ENCODE results near the gene ACSS1. TPM values are rescaled to one million over a fixed set of nuclear protein-coding genes. Genes with fewer than 3 reads are reported as not detected.

Gene ACSS1
- total RNA-seq, 1 experiment from 2014 or later: 2.3 TPM

DNA sequence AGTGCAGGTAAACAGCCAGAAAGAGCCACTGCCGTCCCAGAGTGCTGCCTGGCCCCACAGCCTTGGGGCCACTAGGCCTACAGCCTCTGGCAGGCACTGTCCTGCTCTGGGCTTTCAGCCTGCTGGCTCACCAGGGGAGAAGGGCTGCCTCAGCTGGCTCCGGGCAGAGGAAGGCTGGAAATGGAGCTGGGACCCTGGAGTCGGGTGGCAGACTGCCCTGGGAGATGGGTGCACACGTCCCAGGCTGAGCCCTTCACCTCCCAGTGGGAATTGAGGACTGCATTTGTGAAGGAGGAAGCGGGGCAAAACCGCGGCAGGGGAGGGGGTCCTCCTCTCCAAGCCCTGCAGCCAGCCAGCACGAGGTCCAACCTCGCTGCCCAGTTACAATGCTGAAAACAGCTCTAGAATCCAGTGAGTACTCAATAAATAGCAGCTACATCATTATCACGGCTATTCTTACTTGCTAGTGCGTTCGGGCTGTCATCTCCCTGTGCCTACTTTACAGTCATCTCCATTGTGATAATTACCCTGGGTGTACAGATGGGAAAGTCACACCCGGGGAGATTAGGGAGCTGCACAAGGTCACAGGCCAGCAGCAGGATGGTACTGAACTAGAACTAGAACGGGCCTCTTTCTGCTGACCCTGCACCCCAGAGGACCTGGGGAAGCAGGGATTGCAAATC, 13.1 kb downstream of the ACSS1 start:
- Histone ChIP-seq H2AFZ (ENCODE audit: low read length) (no peak overlapping the region), H3K4me3 (ENCODE audit: low read length) (no peak overlapping the region), H3K9me3 (ENCODE audit: low read length) (no peaks in the 10 kb centered on the region), H3K36me3 (ENCODE audit: low read depth, low read length) (no peaks in the 10 kb centered on the region), H3K79me2 (ENCODE audit: low read length) (no peaks in the 10 kb centered on the region), H3K4me1 (ENCODE audit: insufficient read depth, low read length) (peaks cover 9% of the 10 kb centered on the region), H3K4me2 (ENCODE audit: low read length) (no peak overlapping the region), H3K9me2 (replicated peaks; ENCODE audit: low read length) (no peaks in the 10 kb centered on the region), H3K9ac (ENCODE audit: low read length) (no peak overlapping the region), H3K27me3 (ENCODE audit: low read length) (no peaks in the 10 kb centered on the region), H4K20me1 (ENCODE audit: low read length) (no peaks in the 10 kb centered on the region), H3F3A (ENCODE audit: low read length, unreplicated experiment) (no peaks in the 10 kb centered on the region), H3K27ac (ENCODE audit: low read length) (no peak overlapping the region)
- ATAC-seq (no peak), DNase-seq (no peak)
- ChIA-PET POLR2A (ENCODE audit: unreplicated experiment) (no interaction called here), CTCF (no interaction called here)
- intact Hi-C loops (cut with micrococcal nuclease): no loop called here
- no TSS peak for BruUV-seq (replicated peaks)
- TF ChIP-seq EZH2phosphoT487 (IDR thresholded peaks at IDR 0.05; ENCODE audit: borderline replicate concordance, low read length) (no peak), EZH2 (IDR thresholded peaks at IDR 0.05; ENCODE audit: low read length, unreplicated experiment) (no peak)
- TF ChIP-seq, protein P1, sequence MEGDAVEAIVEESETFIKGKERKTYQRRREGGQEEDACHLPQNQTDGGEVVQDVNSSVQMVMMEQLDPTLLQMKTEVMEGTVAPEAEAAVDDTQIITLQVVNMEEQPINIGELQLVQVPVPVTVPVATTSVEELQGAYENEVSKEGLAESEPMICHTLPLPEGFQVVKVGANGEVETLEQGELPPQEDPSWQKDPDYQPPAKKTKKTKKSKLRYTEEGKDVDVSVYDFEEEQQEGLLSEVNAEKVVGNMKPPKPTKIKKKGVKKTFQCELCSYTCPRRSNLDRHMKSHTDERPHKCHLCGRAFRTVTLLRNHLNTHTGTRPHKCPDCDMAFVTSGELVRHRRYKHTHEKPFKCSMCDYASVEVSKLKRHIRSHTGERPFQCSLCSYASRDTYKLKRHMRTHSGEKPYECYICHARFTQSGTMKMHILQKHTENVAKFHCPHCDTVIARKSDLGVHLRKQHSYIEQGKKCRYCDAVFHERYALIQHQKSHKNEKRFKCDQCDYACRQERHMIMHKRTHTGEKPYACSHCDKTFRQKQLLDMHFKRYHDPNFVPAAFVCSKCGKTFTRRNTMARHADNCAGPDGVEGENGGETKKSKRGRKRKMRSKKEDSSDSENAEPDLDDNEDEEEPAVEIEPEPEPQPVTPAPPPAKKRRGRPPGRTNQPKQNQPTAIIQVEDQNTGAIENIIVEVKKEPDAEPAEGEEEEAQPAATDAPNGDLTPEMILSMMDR (conservative IDR thresholded peaks at IDR 0.05; ENCODE audit: low read depth, low read length): no peak

DNA sequence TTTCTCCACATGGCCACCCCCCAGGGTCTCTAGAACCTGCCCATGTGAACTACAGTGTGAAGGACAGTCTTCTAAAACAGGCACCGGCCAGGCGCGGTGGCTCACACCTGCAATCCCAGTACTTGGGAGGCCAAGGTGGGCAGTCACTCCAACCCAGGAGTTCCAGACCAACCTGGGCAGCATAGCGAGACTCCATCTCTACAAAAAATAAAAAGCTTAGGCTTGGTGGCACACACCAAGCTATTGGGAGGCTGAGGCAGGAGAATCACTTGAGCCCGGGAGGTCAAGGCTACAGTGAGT, 13.7 kb downstream of the ACSS1 start:
- Histone ChIP-seq H3K79me2 (ENCODE audit: low read length) (no peaks in the 10 kb centered on the region), H3K36me3 (ENCODE audit: low read depth, low read length) (no peaks in the 10 kb centered on the region), H3K4me1 (ENCODE audit: insufficient read depth, low read length) (peaks cover 14% of the 10 kb centered on the region), H4K20me1 (ENCODE audit: low read length) (no peaks in the 10 kb centered on the region), H3K27ac (ENCODE audit: low read length) (no peak overlapping the region), H3K9me3 (ENCODE audit: low read length) (no peaks in the 10 kb centered on the region), H3K9ac (ENCODE audit: low read length) (no peak overlapping the region), H3F3A (ENCODE audit: low read length, unreplicated experiment) (no peaks in the 10 kb centered on the region), H3K9me2 (replicated peaks; ENCODE audit: low read length) (no peaks in the 10 kb centered on the region), H3K27me3 (ENCODE audit: low read length) (no peaks in the 10 kb centered on the region), H2AFZ (ENCODE audit: low read length) (no peak overlapping the region), H3K4me2 (ENCODE audit: low read length) (no peak overlapping the region), H3K4me3 (ENCODE audit: low read length) (no peak overlapping the region)
- TF ChIP-seq EZH2phosphoT487 (IDR thresholded peaks at IDR 0.05; ENCODE audit: borderline replicate concordance, low read length): no peak
- TF ChIP-seq, protein P1 (conservative IDR thresholded peaks at IDR 0.05; ENCODE audit: low read depth, low read length): no peak
- TF ChIP-seq EZH2 (IDR thresholded peaks at IDR 0.05; ENCODE audit: low read length, unreplicated experiment): no peak
- no peak for ATAC-seq
- intact Hi-C loops (cut with micrococcal nuclease): no loop called here
- POLR2A ChIA-PET (ENCODE audit: unreplicated experiment): no interaction called here
- BruUV-seq (replicated peaks): no TSS peak
- CTCF ChIA-PET: no interaction called here
- no peak for DNase-seq

DNA sequence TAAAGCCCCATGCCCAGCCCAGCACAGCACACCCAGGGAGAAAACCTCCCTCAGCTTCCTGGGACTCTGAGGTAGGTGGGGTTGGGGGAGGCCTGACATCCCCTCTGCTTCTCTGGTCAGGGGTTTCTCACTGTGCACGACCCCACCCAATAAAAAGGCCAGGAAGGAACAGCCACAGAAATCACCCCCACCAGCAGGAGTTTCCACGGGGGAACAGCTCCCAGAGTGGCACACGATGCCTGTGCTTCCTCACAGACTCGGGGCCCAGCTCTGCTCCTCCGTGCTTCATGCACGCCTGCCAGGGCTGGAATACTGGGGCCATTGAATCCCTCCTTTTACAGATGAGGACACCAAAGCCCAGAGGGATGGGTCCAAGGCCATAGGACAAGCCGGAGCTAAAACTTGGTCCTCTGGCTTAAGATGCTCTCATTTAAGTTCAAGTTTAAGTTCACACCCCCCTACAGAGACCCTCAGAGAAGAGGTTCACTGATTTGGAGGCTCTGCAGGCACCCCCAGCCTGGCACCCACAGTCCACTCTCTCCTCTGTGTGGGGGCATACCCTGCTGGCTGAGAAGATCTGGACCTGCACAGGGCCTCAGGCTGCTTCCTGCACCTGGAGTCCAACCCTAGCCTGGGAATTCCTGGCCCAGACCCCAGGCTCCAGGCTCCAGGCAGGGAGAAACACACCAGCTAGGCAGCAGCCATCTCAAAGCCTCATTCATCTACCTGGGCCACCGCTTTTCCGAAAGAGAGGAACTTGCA, 14.3 kb downstream of the ACSS1 start:
- TF ChIP-seq, protein P1 (conservative IDR thresholded peaks at IDR 0.05; ENCODE audit: low read depth, low read length): no peak
- TF ChIP-seq EZH2phosphoT487 (IDR thresholded peaks at IDR 0.05; ENCODE audit: borderline replicate concordance, low read length) (no peak), EZH2 (IDR thresholded peaks at IDR 0.05; ENCODE audit: low read length, unreplicated experiment) (no peak)
- no peaks in the 10 kb centered on the region for H3K79me2 ChIP-seq (ENCODE audit: low read length)
- H3K4me2 ChIP-seq (ENCODE audit: low read length): no peak overlapping the region
- ATAC-seq (no peak), DNase-seq (no peak)
- H2AFZ ChIP-seq (ENCODE audit: low read length): no peak overlapping the region
- ChIA-PET POLR2A (ENCODE audit: unreplicated experiment) (no interaction called here), CTCF (no interaction called here)
- peaks cover 14% of the 10 kb centered on the region for H3K4me1 ChIP-seq (ENCODE audit: insufficient read depth, low read length)
- no peaks in the 10 kb centered on the region for H3K27me3 ChIP-seq (ENCODE audit: low read length)
- BruUV-seq (replicated peaks): no TSS peak
- intact Hi-C loops (cut with micrococcal nuclease): no loop called here
- no peaks in the 10 kb centered on the region for H3K9me2 ChIP-seq (replicated peaks; ENCODE audit: low read length)
- no peak overlapping the region for H3K9ac ChIP-seq (ENCODE audit: low read length)
- H3K27ac ChIP-seq (ENCODE audit: low read length): no peak overlapping the region
- no peaks in the 10 kb centered on the region for H3K36me3 ChIP-seq (ENCODE audit: low read depth, low read length)
- no peaks in the 10 kb centered on the region for H3K9me3 ChIP-seq (ENCODE audit: low read length)
- no peak overlapping the region for H3K4me3 ChIP-seq (ENCODE audit: low read length)
- H3F3A ChIP-seq (ENCODE audit: low read length, unreplicated experiment): no peaks in the 10 kb centered on the region
- no peaks in the 10 kb centered on the region for H4K20me1 ChIP-seq (ENCODE audit: low read length)
